Caco-2 (cell line): Measurements from ENCODE around the gene QRFP. TPM values are rescaled to one million over a fixed set of nuclear protein-coding genes. Genes with fewer than 3 reads are reported as not detected.

Experiments used
- BruUV-seq: library from RNA; stranded (reverse); fragments of 400-500 nt; replicated peaks from 2 replicates; lab custom pipeline; 2021; lab: Mats Ljungman, UMichigan
- CTCF ChIA-PET: fragments of 300-600 bp; sonication (Branson Sonifier 250); formaldehyde crosslinking; loops from one replicate; lab custom pipeline; 2022; ENCODE audit warnings: antibody characterized with exemption; lab: Charles Lee
- POLR2A ChIA-PET: fragments of 300-600 bp; sonication (Branson Sonifier 250); formaldehyde crosslinking; loops from one replicate; lab custom pipeline; 2022; ENCODE audit warnings: antibody characterized with exemption; lab: Charles Lee
- DNase-seq, 2 experiments: peaks; one replicate each; pipeline versions ENCODE4 v3.0.0 to v3.0.0-alpha.2; 2020 to 2022
- H3K27me3 ChIP-seq: replicated peaks from 2 replicates; pipeline ENCODE4 v1.6.0; 2011; ENCODE audit warnings: low read length; ENCODE audit not compliant: control insufficient read depth, insufficient read depth
- H3K36me3 ChIP-seq: 2 replicates; pipeline ENCODE4 v1.5.1; 2011; ENCODE audit warnings: low read length; ENCODE audit not compliant: control insufficient read depth, insufficient read depth
- H3K4me1 ChIP-seq: fragments of 250-450 bp; sonication (Bioruptor Pico); 2 replicates; pipeline ENCODE4 v1.5.1; 2020; ENCODE audit warnings: mild to moderate bottlenecking
- H3K4me3 ChIP-seq: 2 replicates; pipeline ENCODE4 v1.5.1; 2011; ENCODE audit warnings: low read depth, mild to moderate bottlenecking, control low read depth, low read length
- H3K9me3 ChIP-seq: fragments of 250-450 bp; sonication (Bioruptor Pico); 2 replicates; pipeline ENCODE4 v1.5.1; 2020; ENCODE audit warnings: mild to moderate bottlenecking, moderate library complexity
- H3K27ac Mint-ChIP-seq: one replicate; pipeline ENCODE4 v1.8.0; 2022; ENCODE audit warnings: mixed read lengths; ENCODE audit not compliant: unreplicated experiment
- H3K27me3 Mint-ChIP-seq: one replicate; pipeline ENCODE4 v1.8.0; 2022; ENCODE audit warnings: mixed read lengths; ENCODE audit not compliant: insufficient read depth, unreplicated experiment
- H3K36me3 Mint-ChIP-seq: one replicate; pipeline ENCODE4 v1.8.0; 2022; ENCODE audit warnings: mild to moderate bottlenecking, mixed read lengths; ENCODE audit not compliant: insufficient read depth, unreplicated experiment
- H3K4me1 Mint-ChIP-seq: one replicate; pipeline ENCODE4 v1.8.0; 2022; ENCODE audit warnings: low read depth, mixed read lengths; ENCODE audit not compliant: unreplicated experiment
- H3K4me3 Mint-ChIP-seq: one replicate; pipeline ENCODE4 v1.8.0; 2022; ENCODE audit warnings: mild to moderate bottlenecking, moderate library complexity, mixed read lengths; ENCODE audit not compliant: unreplicated experiment
- H3K9me3 Mint-ChIP-seq: one replicate; pipeline ENCODE4 v1.8.0; 2022; ENCODE audit warnings: mixed read lengths; ENCODE audit not compliant: unreplicated experiment
- CTCF ChIP-seq, 2 experiments: fragments of 200-600 bp in 1 of 2; IDR thresholded peaks; 1 replicate in 1 of 2; 2 replicates in 1 of 2; pipeline versions ENCODE4 v1.5.1 to v1.8.0; 2011 to 2022; ENCODE audit warnings: antibody characterized with exemption in 1 of 2, control low read depth in 1 of 2, inconsistent platforms in 1 of 2, low read depth in 1 of 2, low read length in 1 of 2, mild to moderate bottlenecking in 1 of 2, moderate library complexity in 1 of 2; ENCODE audit not compliant: insufficient read depth in 1 of 2, severe bottlenecking in 1 of 2, unreplicated experiment in 1 of 2
- intact Hi-C: fragments of 100-400 bp; cut with micrococcal nuclease; formaldehyde crosslinking; loops from one replicate; pipeline ENCODE4 v1.10.0; 2022; ENCODE audit not compliant: unreplicated experiment
- total RNA-seq: library from RNA; stranded (reverse); gene quantifications from 2 replicates; pipeline ENCODE4 v1.2.3, GENCODE V29; 2022

QRFP gene
- total RNA-seq, 1 experiment from 2014 or later = not detected

GRCh38 chr9:130904070-130905044 is 7.7 kb upstream of the QRFP start:
- no peaks in the 10 kb centered on the region for H3K27me3 ChIP-seq
- no peak overlapping the region for H3K4me3 Mint-ChIP-seq
- H3K9me3 Mint-ChIP-seq = no peaks in the 10 kb centered on the region
- peaks cover 2% of the 10 kb centered on the region for H3K27me3 Mint-ChIP-seq
- no peaks in the 10 kb centered on the region for H3K9me3 ChIP-seq
- BruUV-seq = no TSS peak
- intact Hi-C loops = no loop called here
- H3K4me1 ChIP-seq = no peaks in the 10 kb centered on the region
- no peak overlapping the region for H3K4me3 ChIP-seq
- no peaks in the 10 kb centered on the region for H3K4me1 Mint-ChIP-seq
- no peak for DNase-seq
- no peaks in the 10 kb centered on the region for H3K36me3 Mint-ChIP-seq
- POLR2A ChIA-PET = no interaction called here
- no peaks in the 10 kb centered on the region for H3K36me3 ChIP-seq
- no peak for TF ChIP-seq CTCF (IDR thresholded peaks at IDR 0.05; ENCODE audit: insufficient read depth in 1 of 2, low read depth in 1 of 2, low read length in 1 of 2, severe bottlenecking in 1 of 2, unreplicated experiment in 1 of 2)
- CTCF ChIA-PET = no interaction called here
- H3K27ac Mint-ChIP-seq = no peak overlapping the region

GRCh38 chr9:130903194-130904069 is 6.8 kb upstream of the QRFP start:
- H3K4me3 ChIP-seq = no peak overlapping the region
- TF ChIP-seq CTCF (IDR thresholded peaks at IDR 0.05; ENCODE audit: insufficient read depth in 1 of 2, low read depth in 1 of 2, low read length in 1 of 2, severe bottlenecking in 1 of 2, unreplicated experiment in 1 of 2) = no peak
- POLR2A ChIA-PET = no interaction called here

More at GRCh38 chr9:130903194-130904069, 6.8 kb upstream of the QRFP start:
- Mint-ChIP-seq H3K4me3 (no peak overlapping the region), H3K36me3 (no peaks in the 10 kb centered on the region), H3K4me1 (no peaks in the 10 kb centered on the region), H3K9me3 (no peaks in the 10 kb centered on the region), H3K27me3 (peaks cover 4% of the 10 kb centered on the region), H3K27ac (no peak overlapping the region)
- Histone ChIP-seq H3K4me1 (no peaks in the 10 kb centered on the region), H3K36me3 (no peaks in the 10 kb centered on the region), H3K27me3 (no peaks in the 10 kb centered on the region), H3K9me3 (no peaks in the 10 kb centered on the region)
- no peak for DNase-seq
- BruUV-seq = no TSS peak
- CTCF ChIA-PET = no interaction called here
- intact Hi-C loops = no loop called here
